GM19193 (cell line): ENCODE data around the gene DDX27.
A peak's percentile ranks its signal among the peaks of the same experiment; 100 is the strongest.

Source experiments
- POLR2A ChIP-seq: IDR thresholded peaks from 4 replicates; pipeline ENCODE4 v1.6.1; 2011; ENCODE audit not compliant: insufficient read depth, insufficient read length; ENCODE audit errors: extremely low read depth

The DDX27 gene

GRCh38 chr20:49187330-49187850, 31.8 kb upstream of the DDX27 start:
- no peak for TF ChIP-seq POLR2A

GRCh38 chr20:49187851-49188641, 31.2 kb upstream of the DDX27 start, which contains the start of gene STAU1:
Gene STAU1, minus strand, starts transcription at chr20:49188334. Its CDS starts 22,133 bp downstream, at chr20:49166201.
- TF ChIP-seq POLR2A: peak; percentile 78

- TF ChIP-seq POLR2A: no peak
Observed at GRCh38 chr20:49199729-49200293, 19.4 kb upstream of the DDX27 start.

- TF ChIP-seq POLR2A: no peak
Observed at GRCh38 chr20:49203011-49203410, 16.2 kb upstream of the DDX27 start.

- TF ChIP-seq POLR2A: no peak
Observed at GRCh38 chr20:49203746-49204145, 15.5 kb upstream of the DDX27 start.

- no peak for TF ChIP-seq POLR2A
Observed at GRCh38 chr20:49207076-49207475, 12.1 kb upstream of the DDX27 start.

- no peak for TF ChIP-seq POLR2A
Observed at GRCh38 chr20:49210101-49210756, 9.0 kb upstream of the DDX27 start.

- TF ChIP-seq POLR2A: no peak
Observed at GRCh38 chr20:49210757-49211110, 8.5 kb upstream of the DDX27 start.

- TF ChIP-seq POLR2A: no peak
Observed at GRCh38 chr20:49214571-49214970, 4.6 kb upstream of the DDX27 start.

GRCh38 chr20:49215232-49215631, 4.0 kb upstream of the DDX27 start:
- TF ChIP-seq POLR2A: no peak

GRCh38 chr20:49216991-49217578, 2.1 kb upstream of the DDX27 start:
- no peak for TF ChIP-seq POLR2A

GRCh38 chr20:49219924-49220831, 962 bp downstream of the DDX27 start:
- no peak for TF ChIP-seq POLR2A

- no peak for TF ChIP-seq POLR2A
Observed at GRCh38 chr20:49225896-49226295, 6.7 kb downstream of the DDX27 start.

- TF ChIP-seq POLR2A: no peak
Observed at GRCh38 chr20:49228676-49229075, 9.5 kb downstream of the DDX27 start.

- no peak for TF ChIP-seq POLR2A
Observed at GRCh38 chr20:49229381-49229780, 10.2 kb downstream of the DDX27 start.

GRCh38 chr20:49230021-49230420, 10.8 kb downstream of the DDX27 start:
- TF ChIP-seq POLR2A: no peak
